A673 (cell line): ENCODE data around the gene NCOA6.

ENCODE experiments used
- EZH2 ChIP-seq: fragments of 200-600 bp; sonication (generic); IDR thresholded peaks from 2 replicates; pipeline ENCODE4 v1.6.1; 2017; ENCODE audit warnings: borderline replicate concordance, low read depth, mild to moderate bottlenecking, mixed read lengths, antibody characterized with exemption, low read length; ENCODE audit not compliant: poor library complexity, severe bottlenecking
- TF ChIP-seq, protein P1 (sequence below): fragments of 300-800, 200-600 bp; sonication (generic); conservative IDR thresholded peaks from 2 replicates; pipeline ENCODE4 v1.5.1; 2017; ENCODE audit warnings: low read depth, mild to moderate bottlenecking, antibody characterized with exemption, low read length, moderate library complexity, mixed read lengths

DNA sequence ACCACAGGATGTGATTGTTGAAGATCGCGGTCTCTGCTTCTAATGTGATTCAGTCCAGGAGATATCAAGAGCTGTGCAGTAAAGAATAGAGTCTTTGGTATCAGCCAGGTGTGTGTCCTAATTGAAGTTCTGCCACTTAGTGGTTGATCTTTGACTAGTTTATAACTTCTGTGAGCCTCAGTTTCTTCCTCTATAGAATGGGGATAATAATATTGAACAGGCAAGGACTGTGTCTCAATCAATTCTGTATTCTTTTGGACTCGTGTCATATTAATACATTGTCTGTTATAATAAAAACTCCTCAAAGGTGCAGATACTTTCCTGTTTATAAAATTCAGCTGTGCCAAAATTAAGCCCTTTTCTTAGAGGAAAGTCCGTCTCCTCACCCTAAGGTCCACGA is 23.1 kb upstream of the NCOA6 start:
- TF ChIP-seq, protein P1, sequence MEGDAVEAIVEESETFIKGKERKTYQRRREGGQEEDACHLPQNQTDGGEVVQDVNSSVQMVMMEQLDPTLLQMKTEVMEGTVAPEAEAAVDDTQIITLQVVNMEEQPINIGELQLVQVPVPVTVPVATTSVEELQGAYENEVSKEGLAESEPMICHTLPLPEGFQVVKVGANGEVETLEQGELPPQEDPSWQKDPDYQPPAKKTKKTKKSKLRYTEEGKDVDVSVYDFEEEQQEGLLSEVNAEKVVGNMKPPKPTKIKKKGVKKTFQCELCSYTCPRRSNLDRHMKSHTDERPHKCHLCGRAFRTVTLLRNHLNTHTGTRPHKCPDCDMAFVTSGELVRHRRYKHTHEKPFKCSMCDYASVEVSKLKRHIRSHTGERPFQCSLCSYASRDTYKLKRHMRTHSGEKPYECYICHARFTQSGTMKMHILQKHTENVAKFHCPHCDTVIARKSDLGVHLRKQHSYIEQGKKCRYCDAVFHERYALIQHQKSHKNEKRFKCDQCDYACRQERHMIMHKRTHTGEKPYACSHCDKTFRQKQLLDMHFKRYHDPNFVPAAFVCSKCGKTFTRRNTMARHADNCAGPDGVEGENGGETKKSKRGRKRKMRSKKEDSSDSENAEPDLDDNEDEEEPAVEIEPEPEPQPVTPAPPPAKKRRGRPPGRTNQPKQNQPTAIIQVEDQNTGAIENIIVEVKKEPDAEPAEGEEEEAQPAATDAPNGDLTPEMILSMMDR: no peak
- TF ChIP-seq EZH2: no peak
